BJ (cell line): ENCODE measurements around the gene NRG3. TPM values are rescaled to one million over a fixed set of nuclear protein-coding genes. Genes with fewer than 3 reads are reported as not detected.
A peak's percentile ranks its signal among the peaks of the same experiment; 100 is the strongest.
"Not testable (repeated sequence)": the region's sequence is repeated elsewhere in the genome, so short reads cannot be mapped to it uniquely, and the experiment has no call there.

ENCODE experiments used
- CTCF ChIA-PET: fragments of 350-600 bp; formaldehyde crosslinking; extraction: SDS; loops from one replicate; lab custom pipeline; 2021; ENCODE audit warnings: antibody characterized with exemption, inconsistent platforms; lab: Yijun Ruan, JAX
- POLR2A ChIA-PET: fragments of 300-600 bp; sonication (Branson Sonifier 250); formaldehyde crosslinking; extraction: SDS; loops from one replicate; lab custom pipeline; 2021; ENCODE audit warnings: antibody characterized with exemption; lab: Charles Lee
- DNase-seq: peaks from one replicate; pipeline ENCODE4 v3.0.0-alpha.2; 2011; ENCODE audit warnings: low read depth
- H3K27me3 ChIP-seq: 2 replicates; pipeline ENCODE4 v1.6.0; 2011; ENCODE audit warnings: low read length; ENCODE audit not compliant: control insufficient read depth, insufficient read depth
- H3K36me3 ChIP-seq: 2 replicates; pipeline ENCODE4 v1.5.1; 2011; ENCODE audit warnings: low read length; ENCODE audit not compliant: control insufficient read depth, insufficient read depth
- H3K4me3 ChIP-seq: 2 replicates; pipeline ENCODE4 v1.5.1; 2011; ENCODE audit warnings: low read depth, mild to moderate bottlenecking, control low read depth, low read length
- polyA plus RNA-seq: library from polyadenylated mRNA; depleted of rRNA; stranded (reverse); fragments of >200 nt; gene quantifications from 2 replicates; pipeline ENCODE4 v1.2.3, GENCODE V29; 2011
- TF ChIP-seq, protein P1 (sequence below): IDR thresholded peaks from 2 replicates; pipeline ENCODE4 v1.5.1; 2011; ENCODE audit warnings: low read depth, mild to moderate bottlenecking, control low read depth, inconsistent platforms, low read length, moderate library complexity; ENCODE audit not compliant: insufficient read depth

The NRG3 gene
- polyA plus RNA-seq, 1 experiment = not detected

DNA sequence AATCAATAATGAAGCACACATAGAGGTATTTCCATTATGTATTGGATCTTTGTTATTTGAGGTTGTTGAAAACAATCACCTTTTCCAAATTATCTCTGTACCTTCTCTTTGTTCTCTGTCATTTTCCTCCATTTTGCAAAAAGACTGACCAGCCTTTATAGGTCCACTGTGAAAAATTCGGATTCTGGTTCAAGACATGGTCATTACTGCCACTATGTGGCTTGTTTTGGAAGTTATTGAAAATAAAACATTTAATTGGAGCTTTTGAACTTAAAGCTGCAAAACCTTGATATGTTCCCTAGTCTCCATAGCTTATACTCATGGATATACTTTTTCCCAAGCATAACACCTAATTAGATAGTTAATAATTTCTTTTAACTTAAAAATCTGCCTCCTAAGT is 1094.4 kb downstream of the NRG3 start:
- H3K27me3 ChIP-seq = no peaks in the 10 kb centered on the region
- DNase-seq = no peak
- no peaks in the 10 kb centered on the region for H3K36me3 ChIP-seq
- POLR2A ChIA-PET = no interaction called here
- H3K4me3 ChIP-seq = no peak overlapping the region
- TF ChIP-seq, protein P1, sequence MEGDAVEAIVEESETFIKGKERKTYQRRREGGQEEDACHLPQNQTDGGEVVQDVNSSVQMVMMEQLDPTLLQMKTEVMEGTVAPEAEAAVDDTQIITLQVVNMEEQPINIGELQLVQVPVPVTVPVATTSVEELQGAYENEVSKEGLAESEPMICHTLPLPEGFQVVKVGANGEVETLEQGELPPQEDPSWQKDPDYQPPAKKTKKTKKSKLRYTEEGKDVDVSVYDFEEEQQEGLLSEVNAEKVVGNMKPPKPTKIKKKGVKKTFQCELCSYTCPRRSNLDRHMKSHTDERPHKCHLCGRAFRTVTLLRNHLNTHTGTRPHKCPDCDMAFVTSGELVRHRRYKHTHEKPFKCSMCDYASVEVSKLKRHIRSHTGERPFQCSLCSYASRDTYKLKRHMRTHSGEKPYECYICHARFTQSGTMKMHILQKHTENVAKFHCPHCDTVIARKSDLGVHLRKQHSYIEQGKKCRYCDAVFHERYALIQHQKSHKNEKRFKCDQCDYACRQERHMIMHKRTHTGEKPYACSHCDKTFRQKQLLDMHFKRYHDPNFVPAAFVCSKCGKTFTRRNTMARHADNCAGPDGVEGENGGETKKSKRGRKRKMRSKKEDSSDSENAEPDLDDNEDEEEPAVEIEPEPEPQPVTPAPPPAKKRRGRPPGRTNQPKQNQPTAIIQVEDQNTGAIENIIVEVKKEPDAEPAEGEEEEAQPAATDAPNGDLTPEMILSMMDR = peak; percentile 41
- CTCF ChIA-PET = interaction anchor here (0.6 to 2.9 kb wide), 16 partner anchors 10 to 903 kb away, joined by 3 to 15 read pairs (median 7); no protein-coding TSS in a partner anchor

DNA sequence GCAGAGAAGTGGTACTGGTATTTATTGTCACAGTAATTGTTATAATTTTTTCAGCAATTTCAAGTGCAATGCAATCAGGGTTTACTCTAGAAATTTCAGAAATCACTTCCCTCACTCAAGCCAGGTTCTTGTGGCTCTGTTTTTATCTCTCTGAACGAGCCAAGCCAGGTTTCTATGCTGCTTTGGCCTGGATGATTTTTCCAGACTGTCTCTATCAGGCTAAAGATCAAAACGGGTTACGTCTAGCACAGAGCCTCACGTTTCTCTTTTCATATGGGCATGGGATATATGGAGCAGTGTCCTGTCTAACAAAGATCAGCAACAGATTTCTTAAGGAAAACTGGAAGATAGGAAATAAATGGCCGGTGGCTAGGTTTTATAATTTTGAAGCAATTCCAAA is 1105.3 kb downstream of the NRG3 start:
- TF ChIP-seq, protein P1 = no peak
- no peaks in the 10 kb centered on the region for H3K27me3 ChIP-seq
- ChIA-PET CTCF (no interaction called here), POLR2A (no interaction called here)
- H3K4me3 ChIP-seq = no peak overlapping the region
- no peak for DNase-seq
- H3K36me3 ChIP-seq = no peaks in the 10 kb centered on the region

DNA sequence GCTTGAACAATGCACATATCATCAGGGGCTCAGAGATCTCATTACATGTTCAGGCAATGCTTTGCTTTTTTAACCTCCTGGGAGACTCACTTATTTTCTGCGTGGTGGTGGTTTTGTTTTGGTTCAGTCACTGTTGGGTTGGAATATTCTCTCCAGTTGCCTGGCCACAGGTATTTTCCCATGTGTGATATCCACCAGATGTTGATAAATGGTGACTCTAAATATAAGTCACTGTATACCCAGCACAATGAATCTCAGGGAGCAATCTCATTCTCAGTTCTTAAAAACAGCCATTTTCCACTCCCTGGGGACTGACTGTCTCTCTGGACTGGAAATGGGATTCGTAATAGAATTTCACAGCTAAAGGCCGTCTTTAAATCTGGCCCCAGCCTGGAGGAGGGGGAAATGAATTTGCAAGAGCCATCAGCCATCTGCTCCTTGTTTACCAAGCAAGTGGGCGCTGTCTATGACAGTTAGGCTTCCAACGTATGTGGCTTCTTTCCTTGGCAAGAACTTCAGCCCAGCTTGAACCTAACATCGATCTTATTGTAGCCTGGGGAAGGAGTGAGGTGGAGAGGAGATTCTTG is 1106.2 kb downstream of the NRG3 start:
- Histone ChIP-seq H3K27me3 (no peaks in the 10 kb centered on the region), H3K36me3 (no peaks in the 10 kb centered on the region), H3K4me3 (no peak overlapping the region)
- ChIA-PET POLR2A (no interaction called here), CTCF (interaction anchor here (1.1 to 2.3 kb wide), 4 partner anchors 11 to 890 kb away, joined by 3 to 7 read pairs (median 6); no protein-coding TSS in a partner anchor)
- DNase-seq = peak; percentile 17
- TF ChIP-seq, protein P1 = no peak

DNA sequence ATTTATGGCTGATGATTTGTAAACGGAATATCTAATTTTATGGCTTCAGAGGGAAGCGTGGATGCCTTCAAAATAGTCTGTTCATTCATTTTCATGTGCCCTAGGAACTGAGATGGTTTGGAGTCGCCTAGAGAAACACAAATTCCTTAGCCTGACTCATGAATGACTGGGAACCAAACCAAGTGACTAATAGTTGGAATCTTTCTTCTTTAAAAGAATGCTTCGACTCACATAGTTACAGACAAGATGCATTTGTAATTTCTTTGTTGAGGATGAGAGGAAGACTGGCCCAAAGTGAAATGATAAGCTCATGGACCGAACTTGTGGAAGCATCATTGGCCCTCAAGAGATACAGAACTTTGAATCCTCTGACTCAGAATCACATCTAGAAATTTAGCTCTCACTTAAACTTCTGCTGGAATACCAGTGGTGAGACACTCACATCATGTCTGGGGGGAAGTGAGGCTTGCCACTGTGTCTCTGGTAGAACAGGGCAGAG is 1107.2 kb downstream of the NRG3 start:
- Histone ChIP-seq H3K4me3 (no peak overlapping the region), H3K36me3 (no peaks in the 10 kb centered on the region), H3K27me3 (no peaks in the 10 kb centered on the region)
- peak; percentile 98 for DNase-seq
- ChIA-PET CTCF (interaction anchor here (1.0 to 2.3 kb wide), 6 partner anchors 10 to 889 kb away, joined by 3 to 7 read pairs (median 4); no protein-coding TSS in a partner anchor), POLR2A (no interaction called here)
- TF ChIP-seq, protein P1 = no peak

DNA sequence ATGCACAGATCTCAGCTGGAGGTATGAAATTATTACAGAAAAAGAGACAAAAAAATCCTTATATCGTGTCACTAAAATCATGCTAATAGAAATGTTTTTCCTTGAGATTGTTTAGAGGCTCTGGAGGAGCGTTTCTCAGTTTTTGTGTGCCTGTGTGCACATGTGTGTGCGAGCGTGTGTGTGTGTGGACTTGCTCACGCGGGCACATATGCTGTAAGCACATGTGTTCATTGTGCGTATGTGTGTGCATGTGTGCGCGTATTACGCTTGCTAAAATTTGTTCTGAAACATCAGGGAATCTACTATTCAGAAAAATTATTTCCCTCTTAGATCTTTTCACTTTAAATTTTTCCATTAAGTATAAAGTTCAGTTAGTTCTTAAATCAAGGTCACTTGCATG is 1111.2 kb downstream of the NRG3 start:
- Histone ChIP-seq H3K36me3 (no peaks in the 10 kb centered on the region), H3K4me3 (no peak overlapping the region), H3K27me3 (no peaks in the 10 kb centered on the region)
- TF ChIP-seq, protein P1 = no peak
- CTCF ChIA-PET = no interaction called here
- no peak for DNase-seq
- POLR2A ChIA-PET = no interaction called here

DNA sequence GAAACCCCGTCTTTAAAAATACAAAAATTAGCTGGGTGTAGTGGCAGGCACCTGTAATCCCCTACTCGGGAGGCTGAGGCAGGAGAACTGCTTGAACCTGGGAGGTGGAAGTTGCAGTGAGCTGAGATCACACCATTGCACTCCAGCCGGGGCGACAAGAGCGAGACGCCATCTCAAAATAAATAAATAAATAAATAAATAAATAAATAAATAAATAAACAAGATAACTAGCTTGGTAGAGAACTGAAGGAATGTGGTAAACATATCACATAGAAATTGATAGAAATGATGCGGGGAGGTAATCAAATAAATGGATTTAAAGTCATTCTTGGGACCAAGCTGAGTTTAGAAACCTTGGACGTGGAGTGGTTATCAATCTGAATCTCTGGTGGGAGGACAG is 1131.5 kb downstream of the NRG3 start:
- POLR2A ChIA-PET, DNase-seq, H3K36me3 ChIP-seq, CTCF ChIA-PET, H3K27me3 ChIP-seq, H3K4me3 ChIP-seq: not testable (repeated sequence)
